ENCODE results near the gene GGCX. TPM values are rescaled to one million over a fixed set of nuclear protein-coding genes. Genes with fewer than 3 reads are reported as not detected.
A peak's percentile ranks its signal among the peaks of the same experiment; 100 is the strongest.

The GGCX gene
- total and polyA plus RNA-seq, 2 of the 13 experiments (the other 11 are each of a cell fraction or from before 2014, with no cell fraction given) = 72.5 to 103 TPM

DNA sequence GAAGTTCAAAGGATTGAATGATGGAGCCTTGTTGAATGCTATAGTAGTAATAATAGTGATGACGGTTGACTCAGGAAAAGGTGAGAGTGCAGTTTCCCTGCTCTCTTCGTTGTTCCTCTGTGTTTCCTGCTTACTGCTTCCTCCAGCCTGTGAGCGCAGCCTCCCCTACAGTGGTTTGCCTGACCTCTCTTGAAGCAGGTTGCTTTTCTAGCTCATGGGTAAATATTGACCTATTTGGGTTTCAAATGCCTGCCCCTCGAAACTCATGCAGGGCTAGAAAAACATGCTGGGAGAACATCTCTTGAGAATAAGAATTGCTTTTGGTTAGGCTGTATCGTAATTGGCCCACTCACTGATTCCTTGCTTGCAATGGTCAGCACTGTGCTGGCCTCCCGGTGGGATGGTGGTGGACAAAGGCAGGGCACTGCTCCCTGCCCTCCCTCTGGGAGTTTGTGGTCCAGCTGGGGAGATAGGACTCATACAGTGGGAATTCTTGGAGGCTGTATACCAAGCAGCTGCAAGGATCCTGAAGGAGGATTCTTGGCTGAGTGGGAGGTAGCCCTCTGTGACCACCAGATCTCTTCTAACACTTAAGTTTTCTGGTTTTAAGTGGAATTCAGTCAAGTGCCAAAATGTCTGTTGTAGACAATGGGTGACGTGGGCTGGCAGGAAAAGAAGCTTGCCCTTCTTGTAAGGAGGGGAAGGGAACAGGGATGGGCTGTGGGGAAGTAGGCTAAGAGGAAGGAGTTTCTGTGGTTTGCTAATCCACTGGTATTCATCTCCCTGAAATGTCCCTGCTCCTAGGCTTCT lies 28.9 kb upstream of the GGCX start (continued):
- TF ChIP-seq ZNF609 (CRISPR knock-in tag; IDR thresholded peaks at IDR 0.05; ENCODE audit: borderline replicate concordance) = peak; percentile 86
- no peak for TF ChIP-seq FOXC1 (CRISPR knock-in tag; IDR thresholded peaks at IDR 0.05; ENCODE audit: borderline replicate concordance)
- peak; percentile 45; the same call in 1 of the 3 replicates for TF ChIP-seq MXI1 (IDR thresholded peaks at IDR 0.05; ENCODE audit: borderline replicate concordance, low read depth, low read length)
- no peak for TF ChIP-seq ARHGAP35 (CRISPR knock-in tag; IDR thresholded peaks at IDR 0.05; ENCODE audit: borderline replicate concordance)
- TF ChIP-seq ZNF850 (CRISPR knock-in tag; conservative IDR thresholded peaks at IDR 0.05) = no peak
- TF ChIP-seq ZNF781 (CRISPR knock-in tag; IDR thresholded peaks at IDR 0.05; ENCODE audit: borderline replicate concordance, not compliant biosample characterization) = no peak
- TF ChIP-seq RNF219 (CRISPR knock-in tag; IDR thresholded peaks at IDR 0.05) = no peak
- TF ChIP-seq NR2F2 (IDR thresholded peaks at IDR 0.05; ENCODE audit: borderline replicate concordance, low read depth) = peak; percentile 75
- no peak for TF ChIP-seq ZNF841 (CRISPR knock-in tag; IDR thresholded peaks at IDR 0.05; ENCODE audit: borderline replicate concordance)
- TF ChIP-seq MTA3 (CRISPR knock-in tag; IDR thresholded peaks at IDR 0.05) = no peak
- 0 out of 2 replicates have a peak, but pooled peaks have one; percentile 77 for TF ChIP-seq ZNF567 (CRISPR knock-in tag; IDR thresholded peaks at IDR 0.05; ENCODE audit: borderline replicate concordance)
- TF ChIP-seq ZNF652 (CRISPR knock-in tag; IDR thresholded peaks at IDR 0.05; ENCODE audit: borderline replicate concordance, low read depth) = no peak; the same call in 1 of the 2 replicates
- TF ChIP-seq SSRP1 (CRISPR knock-in tag; IDR thresholded peaks at IDR 0.05) = no peak
- no peak for TF ChIP-seq HHEX (CRISPR knock-in tag; IDR thresholded peaks at IDR 0.05)

All from HepG2 (cell line).